GM18870 (cell line): ENCODE measurements around the gene CCDC182.

Experiments
- ATAC-seq: cut with Tn5 transposase; IDR thresholded peaks from one replicate; pipeline ENCODE4 v1.9.1; 2021; ENCODE audit warnings: moderate library complexity; ENCODE audit not compliant: unreplicated experiment

CCDC182 gene

GRCh38 chr17:57701124-57701523 is 44.0 kb downstream of the CCDC182 start:
- no peak for ATAC-seq

GRCh38 chr17:57699751-57700219 is 45.3 kb downstream of the CCDC182 start:
- no peak for ATAC-seq

GRCh38 chr17:57697891-57698711 is 47.0 kb downstream of the CCDC182 start:
- no peak for ATAC-seq

GRCh38 chr17:57697197-57697596 is 47.9 kb downstream of the CCDC182 start:
- ATAC-seq, result no peak

- no peak for ATAC-seq
Measured at GRCh38 chr17:57696050-57696449, 49.0 kb downstream of the CCDC182 start.
